HG03045 (cell line): Measurements from ENCODE around the gene MBD5.
A peak's percentile ranks its signal among the peaks of the same experiment; 100 is the strongest.

Experiments used
- ATAC-seq: cut with Tn5 transposase; IDR thresholded peaks from one replicate; pipeline ENCODE4 v1.9.1; 2021; ENCODE audit warnings: mild to moderate bottlenecking, moderate library complexity; ENCODE audit not compliant: unreplicated experiment

The MBD5 gene

GRCh38 chr2:148455791-148456190 lies 434.9 kb downstream of the MBD5 start:
- ATAC-seq: no peak

- ATAC-seq: no peak
Observed at GRCh38 chr2:148458171-148458570, 437.3 kb downstream of the MBD5 start.

- no peak for ATAC-seq
Observed at GRCh38 chr2:148459377-148459778, 438.5 kb downstream of the MBD5 start.

- ATAC-seq: no peak
Observed at GRCh38 chr2:148461876-148462275, 441.0 kb downstream of the MBD5 start.

- no peak for ATAC-seq
Observed at GRCh38 chr2:148475626-148476025, 454.7 kb downstream of the MBD5 start.

DNA sequence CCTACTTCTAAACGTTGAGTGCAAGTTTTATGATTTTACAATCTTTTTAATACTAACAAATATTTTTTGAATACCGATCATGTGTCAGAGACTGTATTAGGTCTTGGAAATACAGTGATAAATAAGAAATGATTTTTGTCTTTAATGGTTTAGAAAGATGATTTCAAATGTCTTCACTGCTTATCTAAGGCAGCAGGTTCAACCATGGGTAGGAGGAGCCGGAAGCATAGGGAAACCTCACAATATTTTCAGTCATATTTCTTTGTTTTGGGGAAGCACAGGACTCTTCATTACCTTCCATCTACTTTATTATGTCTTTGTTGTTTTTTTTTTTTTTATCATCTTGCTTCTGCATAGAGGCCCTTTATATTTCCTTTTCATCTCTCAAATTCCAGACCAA lies 458.5 kb downstream of the MBD5 start:
- ATAC-seq: no peak

DNA sequence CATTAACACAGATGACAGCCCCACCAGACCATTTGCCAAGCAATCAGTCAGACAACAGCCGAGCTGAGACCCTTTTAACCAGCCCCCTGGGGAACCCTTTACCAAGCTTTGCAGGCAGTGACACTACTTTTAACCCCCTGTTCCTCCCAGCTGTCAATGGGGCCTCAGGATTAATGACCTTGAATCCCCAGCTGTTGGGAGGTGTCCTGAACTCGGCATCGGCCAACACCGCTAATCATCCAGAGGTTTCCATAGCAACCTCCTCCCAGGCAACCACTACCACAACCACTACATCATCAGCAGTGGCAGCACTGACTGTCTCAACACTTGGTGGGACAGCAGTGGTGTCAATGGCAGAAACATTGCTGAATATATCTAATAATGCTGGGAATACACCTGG lies 462.8 kb downstream of the MBD5 start:
- ATAC-seq: no peak

DNA sequence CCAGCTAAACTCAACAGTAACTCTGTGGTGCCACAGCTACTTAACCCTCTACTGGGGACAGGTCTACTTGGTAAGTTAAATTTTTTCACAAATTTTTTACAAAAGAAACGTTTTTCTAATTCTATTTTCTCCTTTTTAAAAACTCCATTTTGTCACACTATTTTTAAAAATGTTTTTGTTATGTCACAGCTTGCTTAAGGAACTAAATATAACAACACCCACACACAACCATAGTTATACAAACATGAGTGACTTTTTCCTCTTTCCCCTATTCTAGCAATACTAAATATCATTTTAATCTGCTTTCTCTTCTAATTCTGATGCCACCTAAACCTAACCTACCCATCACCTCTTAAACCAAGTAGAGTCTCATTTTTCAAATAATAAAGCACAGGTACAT lies 463.2 kb downstream of the MBD5 start:
- ATAC-seq: no peak

GRCh38 chr2:148486655-148487054 lies 465.8 kb downstream of the MBD5 start:
- no peak for ATAC-seq

GRCh38 chr2:148487439-148487838 lies 466.5 kb downstream of the MBD5 start:
- ATAC-seq: no peak

DNA sequence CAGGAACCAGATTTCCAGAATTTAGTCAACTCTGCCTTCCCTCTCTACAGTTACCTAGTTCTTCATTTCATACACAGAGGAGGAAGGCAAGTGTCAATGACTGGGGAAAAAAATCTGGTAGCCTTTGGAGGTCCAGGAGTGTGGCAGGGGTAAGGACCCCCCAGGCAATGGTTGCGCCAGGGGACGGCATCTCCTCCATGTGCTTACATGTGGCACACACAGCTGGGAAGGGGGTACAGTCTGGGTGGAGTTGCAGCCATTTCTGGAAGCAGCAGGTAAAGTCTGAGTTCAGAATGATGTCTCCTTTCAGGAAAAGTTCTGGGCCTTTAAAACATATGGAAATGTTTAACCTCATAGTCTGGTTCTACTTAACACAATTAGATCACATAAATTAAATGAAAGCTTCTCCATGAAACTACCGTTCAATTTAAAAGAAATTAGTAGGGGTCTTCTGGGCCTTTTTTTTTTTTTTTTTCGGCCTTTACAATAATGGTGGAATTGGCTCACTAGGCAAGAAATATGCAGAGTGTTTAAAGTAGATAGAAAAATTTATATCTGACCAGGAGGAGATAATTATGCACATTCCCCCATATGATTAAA lies 470.0 kb downstream of the MBD5 start:
- no peak for ATAC-seq

- no peak for ATAC-seq
Observed at GRCh38 chr2:148493822-148494563, 473.1 kb downstream of the MBD5 start.

DNA sequence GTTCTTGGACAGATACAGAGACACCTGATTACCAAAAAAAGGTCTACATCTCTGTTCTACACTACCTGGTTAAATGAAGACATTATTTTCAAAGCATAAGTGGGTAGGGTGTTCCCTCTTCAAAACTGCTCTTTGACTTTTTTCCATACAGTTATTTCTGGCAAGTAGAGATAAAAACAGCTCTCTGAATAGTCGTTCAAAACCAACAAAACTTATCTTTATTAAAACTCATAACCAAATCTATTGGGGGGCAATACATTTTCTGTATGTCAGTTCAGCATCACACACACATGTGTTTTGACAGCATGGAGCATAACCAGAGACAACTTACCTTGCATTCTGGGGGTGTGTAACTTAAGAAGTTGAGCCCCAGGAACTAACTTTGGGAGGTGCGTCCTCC lies 474.7 kb downstream of the MBD5 start:
- ATAC-seq: no peak

GRCh38 chr2:148501545-148501944 lies 480.7 kb downstream of the MBD5 start:
- no peak for ATAC-seq

GRCh38 chr2:148503516-148503915 lies 482.6 kb downstream of the MBD5 start:
- no peak for ATAC-seq

GRCh38 chr2:148507970-148508369 lies 487.1 kb downstream of the MBD5 start:
- no peak for ATAC-seq

GRCh38 chr2:148508878-148509287 lies 488.0 kb downstream of the MBD5 start:
- ATAC-seq: no peak

GRCh38 chr2:148509288-148509902 lies 488.5 kb downstream of the MBD5 start:
- ATAC-seq: peak; percentile 100

DNA sequence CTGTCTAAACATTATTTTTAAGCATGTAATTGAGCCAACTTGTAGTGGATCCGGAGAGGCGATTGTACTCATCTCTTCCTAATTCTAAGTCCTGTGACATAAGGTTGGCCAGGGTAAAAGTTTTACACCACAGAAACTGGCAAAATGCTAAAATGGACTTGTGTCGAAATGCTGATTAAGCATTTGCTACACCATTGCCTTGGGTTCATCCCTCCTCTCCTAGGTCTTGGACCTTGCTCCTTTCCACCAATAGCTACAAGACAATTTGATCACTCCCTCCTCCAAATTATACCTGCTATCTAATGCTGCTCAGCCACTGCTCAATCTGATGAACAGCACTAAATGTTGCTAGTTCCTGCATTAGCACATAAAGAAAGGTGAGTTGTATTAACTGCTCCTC lies 491.0 kb downstream of the MBD5 start:
- ATAC-seq: no peak

GRCh38 chr2:148512501-148512900 lies 491.6 kb downstream of the MBD5 start:
- ATAC-seq: no peak

- no peak for ATAC-seq
Observed at GRCh38 chr2:148513427-148513826, 492.5 kb downstream of the MBD5 start.

DNA sequence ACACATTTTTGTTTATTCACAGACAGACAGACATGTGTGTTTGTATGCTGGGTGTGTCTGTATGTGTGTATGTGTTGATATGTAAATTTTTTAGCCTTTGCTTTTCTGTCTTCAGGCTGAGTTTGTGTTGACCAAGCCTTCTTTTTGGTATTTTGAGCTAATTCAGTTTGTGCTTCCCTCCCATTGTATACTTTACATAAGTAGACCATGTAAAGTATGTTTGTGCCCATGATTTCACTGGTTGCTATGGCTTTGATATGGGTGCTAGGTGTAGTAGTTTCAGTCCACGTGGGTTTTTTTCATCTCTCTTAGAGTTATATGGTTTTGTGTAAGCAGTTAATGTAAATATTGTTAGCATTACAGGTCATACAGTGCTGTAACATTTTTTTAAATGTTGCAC lies 494.2 kb downstream of the MBD5 start:
- ATAC-seq: no peak
